Measurements from ENCODE around the gene OTOP3.

GRCh38 chr17:74999523-74999922 lies 63.8 kb downstream of the OTOP3 start:
- no peak for TF ChIP-seq REST (IDR thresholded peaks at IDR 0.05; ENCODE audit: unreplicated experiment)
- no peak for TF ChIP-seq CTCF (conservative IDR thresholded peaks at IDR 0.05; ENCODE audit: low read depth in 2 of 2)
- TF ChIP-seq POLR2AphosphoS5 (IDR thresholded peaks at IDR 0.05; ENCODE audit: low read depth): no peak
- no peak for TF ChIP-seq EZH2phosphoT487 (IDR thresholded peaks at IDR 0.05; ENCODE audit: unreplicated experiment)
- TF ChIP-seq CREB1 (CRISPR knock-in tag; IDR thresholded peaks at IDR 0.05; ENCODE audit: low read depth): no peak
- no peak for TF ChIP-seq JUNB (IDR thresholded peaks at IDR 0.05; ENCODE audit: unreplicated experiment)

All from GM23338 (cell line).